SK-N-SH (cell line): Measurements from ENCODE around the gene GNAT3. TPM values are rescaled to one million over a fixed set of nuclear protein-coding genes. Genes with fewer than 3 reads are reported as not detected.

Experiments used
- CTCF ChIA-PET: fragments of 300-600, 350-600 bp; formaldehyde crosslinking; extraction: SDS; loops from one replicate; lab custom pipeline; 2021; lab: Yijun Ruan, JAX
- POLR2A ChIA-PET: fragments of 350-600 bp; sonication (Branson Sonifier 250); formaldehyde crosslinking; extraction: SDS; loops from one replicate; lab custom pipeline; 2020; ENCODE audit warnings: antibody characterized with exemption, inconsistent platforms; lab: Yijun Ruan, JAX
- DNase-seq: peaks from one replicate; pipeline ENCODE4 v3.0.0; 2012
- H2AFZ ChIP-seq: fragments of 200-600 bp; sonication (generic); 2 replicates; pipeline ENCODE4 v1.8.1; 2016; ENCODE audit warnings: antibody characterized with exemption, mild to moderate bottlenecking, low read depth
- H3F3A ChIP-seq: fragments of 200-600 bp; sonication (generic); replicated peaks from 2 replicates; pipeline ENCODE3; 2016; ENCODE audit warnings: antibody characterized with exemption, mild to moderate bottlenecking; ENCODE audit not compliant: insufficient read depth
- H3K27ac ChIP-seq, 2 experiments: fragments of 200-500 bp in 1 of 2; fragments of 200-600 bp in 1 of 2; sonication (Bioruptor generic) in 1 of 2; sonication (generic), shearing (Covaris generic) in 1 of 2; 2 replicates each; pipeline versions ENCODE4 v1.5.1 to v1.6.1; 2014 to 2016; ENCODE audit warnings: low read depth in 2 of 2, inconsistent platforms in 1 of 2, low read length in 1 of 2, mild to moderate bottlenecking in 1 of 2, mixed read lengths in 1 of 2
- H3K27me3 ChIP-seq: fragments of 200-600 bp; sonication (generic), shearing (Covaris generic); 2 replicates; pipeline ENCODE4 v1.6.1; 2016; ENCODE audit warnings: mixed run types; ENCODE audit not compliant: insufficient read depth
- H3K36me3 ChIP-seq, 2 experiments: fragments of 200-500 bp in 1 of 2; fragments of 200-600 bp in 1 of 2; sonication (Bioruptor generic) in 1 of 2; sonication (generic) in 1 of 2; replicated peaks in 1 of 2; 2 replicates each; pipeline versions ENCODE3 to v1.5.1; 2014 to 2016; ENCODE audit warnings: low read length in 1 of 2, mild to moderate bottlenecking in 1 of 2; ENCODE audit not compliant: insufficient read depth in 2 of 2, control insufficient read depth in 1 of 2
- H3K4me1 ChIP-seq, 2 experiments: fragments of 200-500 bp in 1 of 2; fragments of 200-600 bp in 1 of 2; sonication (Bioruptor generic) in 1 of 2; sonication (generic), shearing (Covaris generic) in 1 of 2; 2 replicates each; pipeline versions ENCODE4 v1.5.1 to v1.6.1; 2014 to 2016; ENCODE audit warnings: low read depth in 1 of 2, low read length in 1 of 2, mixed run types in 1 of 2; ENCODE audit not compliant: insufficient read depth in 2 of 2, control insufficient read depth in 1 of 2
- H3K4me2 ChIP-seq: fragments of 200-600 bp; sonication (generic), shearing (Covaris generic); 2 replicates; pipeline ENCODE4 v1.6.1; 2017; ENCODE audit warnings: mixed run types
- H3K4me3 ChIP-seq, 2 experiments: fragments of 200-500 bp in 1 of 2; fragments of 200-600 bp in 1 of 2; sonication (Bioruptor generic) in 1 of 2; sonication (generic), shearing (Covaris generic) in 1 of 2; 2 replicates each; pipeline versions ENCODE4 v1.5.1 to v1.8.1; 2014 to 2016; ENCODE audit warnings: low read depth in 2 of 2, inconsistent platforms in 1 of 2, low read length in 1 of 2, mild to moderate bottlenecking in 1 of 2, mixed read lengths in 1 of 2, moderate library complexity in 1 of 2
- H3K79me2 ChIP-seq: fragments of 200-600 bp; sonication (generic); 2 replicates; pipeline ENCODE4 v1.8.1; 2017; ENCODE audit warnings: mild to moderate bottlenecking; ENCODE audit not compliant: insufficient read depth
- H3K9ac ChIP-seq: fragments of 200-600 bp; sonication (generic); 2 replicates; pipeline ENCODE4 v1.6.1; 2017; ENCODE audit warnings: mixed run types
- H3K9me2 ChIP-seq: fragments of 200-600 bp; sonication (generic); 2 replicates; pipeline ENCODE4 v1.6.1; 2017; ENCODE audit warnings: mixed run types
- H3K9me3 ChIP-seq: fragments of 200-600 bp; sonication (generic); 2 replicates; pipeline ENCODE4 v1.6.1; 2017; ENCODE audit warnings: mixed run types, mild to moderate bottlenecking, moderate library complexity
- H4K20me1 ChIP-seq: fragments of 200-600 bp; sonication (generic); 2 replicates; pipeline ENCODE4 v1.6.1; 2017; ENCODE audit warnings: mild to moderate bottlenecking, mixed run types; ENCODE audit not compliant: insufficient read depth
- CHD2 ChIP-seq: fragments of 150-350 bp; IDR thresholded peaks from 2 replicates; pipeline ENCODE4 v1.6.1; 2018; ENCODE audit warnings: low read length; ENCODE audit not compliant: partially characterized antibody
- CTCF ChIP-seq: fragments of 200-600 bp; sonication (generic); IDR thresholded peaks from 2 replicates; pipeline ENCODE4 v1.6.1; 2017; ENCODE audit warnings: antibody characterized with exemption, mild to moderate bottlenecking, moderate library complexity
- EZH2phosphoT487 ChIP-seq: fragments of 200-600 bp; sonication (generic); IDR thresholded peaks from 2 replicates; pipeline ENCODE4 v1.6.1; 2017; ENCODE audit warnings: low read depth, mixed run types, mild to moderate bottlenecking, antibody characterized with exemption, moderate library complexity, borderline replicate concordance
- FOSL2 ChIP-seq: IDR thresholded peaks from 2 replicates; pipeline ENCODE4 v1.4.0; 2012; ENCODE audit warnings: low read depth, mild to moderate bottlenecking, moderate library complexity, borderline replicate concordance
- FOXJ3 ChIP-seq: sonication (generic); formaldehyde crosslinking; IDR thresholded peaks from 2 replicates; pipeline ENCODE4 v1.5.1; 2020; ENCODE audit warnings: mild to moderate bottlenecking, missing genetic modification reagents
- FOXM1 ChIP-seq: IDR thresholded peaks from 2 replicates; pipeline ENCODE4 v1.4.0; 2012; ENCODE audit warnings: low read depth, mild to moderate bottlenecking
- GABPA ChIP-seq: IDR thresholded peaks from 2 replicates; pipeline ENCODE4 v1.4.0; 2012; ENCODE audit warnings: low read depth, mild to moderate bottlenecking
- JUND ChIP-seq: IDR thresholded peaks from 2 replicates; pipeline ENCODE4 v1.4.0; 2012
- NFIC ChIP-seq: IDR thresholded peaks from 2 replicates; pipeline ENCODE4 v1.4.0; 2012; ENCODE audit warnings: borderline replicate concordance
- PBX3 ChIP-seq: IDR thresholded peaks from 2 replicates; pipeline ENCODE4; 2012
- POLR2AphosphoS5 ChIP-seq: IDR thresholded peaks from 2 replicates; pipeline ENCODE4 v1.6.1; 2012; ENCODE audit warnings: low read depth, low read length
- RAD21 ChIP-seq: IDR thresholded peaks from 2 replicates; pipeline ENCODE4 v1.6.1; 2012; ENCODE audit warnings: mild to moderate bottlenecking, low read length
- RXRA ChIP-seq: IDR thresholded peaks from 2 replicates; pipeline ENCODE4 v1.4.0; 2012; ENCODE audit warnings: low read depth, mild to moderate bottlenecking, borderline replicate concordance
- SMC3 ChIP-seq: IDR thresholded peaks from 2 replicates; pipeline ENCODE4 v1.6.1; 2012; ENCODE audit warnings: low read depth, low read length, improper control_type of control experiment
- TCF12 ChIP-seq: IDR thresholded peaks from 2 replicates; pipeline ENCODE4 v1.4.0; 2012
- TEAD4 ChIP-seq: IDR thresholded peaks from 2 replicates; pipeline ENCODE4 v1.4.0; 2012; ENCODE audit warnings: mild to moderate bottlenecking, borderline replicate concordance; ENCODE audit not compliant: insufficient read depth
- USF2 ChIP-seq: fragments of 150-350 bp; IDR thresholded peaks from 2 replicates; pipeline ENCODE4 v1.6.1; 2017; ENCODE audit warnings: antibody characterized with exemption, low read length, low read depth, borderline replicate concordance
- YY1 ChIP-seq: IDR thresholded peaks from 2 replicates; pipeline ENCODE4 v1.4.0; 2012; ENCODE audit warnings: low read depth, mild to moderate bottlenecking
- WGBS: methylation state at CpG from one replicate; pipeline ENCODE4 v1.1.6; 2017; ENCODE audit warnings: low lambda C conversion rate; 5-methylcytosine and 5-hydroxymethylcytosine counted together
- polyA plus RNA-seq, 3 experiments: library from polyadenylated mRNA; depleted of rRNA; stranded (reverse); fragments of >200 nt; gene quantifications; 2 replicates each; pipeline ENCODE4 v1.2.3, GENCODE V29; 2012
- TF ChIP-seq, protein P1 (sequence below): IDR thresholded peaks from 2 replicates; pipeline ENCODE4 v1.4.0; 2012; ENCODE audit warnings: low read depth, borderline replicate concordance
- TF ChIP-seq, protein P2 (sequence below): IDR thresholded peaks from 2 replicates; pipeline ENCODE4 v1.4.0; 2012; ENCODE audit warnings: low read depth

Gene GNAT3
- polyA plus RNA-seq, 1 of the 3 experiments (the other 2 are of a cell fraction), result not detected

GRCh38 chr7:80475383-80475782 is 36.5 kb downstream of the GNAT3 start:
- H2AFZ ChIP-seq, result no peak overlapping the region
- peaks cover 0 to 4% of the 10 kb centered on the region in 2 experiments; a peak in 2 of 4 replicates for H3K4me1 ChIP-seq
- TF ChIP-seq EZH2phosphoT487, result no peak
- TF ChIP-seq CTCF, result no peak
- TF ChIP-seq RAD21, result no peak
- no peak for TF ChIP-seq POLR2AphosphoS5
- no peak for TF ChIP-seq JUND
- TF ChIP-seq SMC3, result no peak
- no peak for TF ChIP-seq FOSL2
- no peak for TF ChIP-seq FOXJ3
- no peak for TF ChIP-seq YY1
- TF ChIP-seq FOXM1, result no peak
- no peak for TF ChIP-seq GABPA
- no peak for TF ChIP-seq TCF12
- TF ChIP-seq PBX3, result no peak
- no peak for TF ChIP-seq CHD2
- TF ChIP-seq, protein P1, sequence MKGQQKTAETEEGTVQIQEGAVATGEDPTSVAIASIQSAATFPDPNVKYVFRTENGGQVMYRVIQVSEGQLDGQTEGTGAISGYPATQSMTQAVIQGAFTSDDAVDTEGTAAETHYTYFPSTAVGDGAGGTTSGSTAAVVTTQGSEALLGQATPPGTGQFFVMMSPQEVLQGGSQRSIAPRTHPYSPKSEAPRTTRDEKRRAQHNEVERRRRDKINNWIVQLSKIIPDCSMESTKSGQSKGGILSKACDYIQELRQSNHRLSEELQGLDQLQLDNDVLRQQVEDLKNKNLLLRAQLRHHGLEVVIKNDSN, result no peak
- TF ChIP-seq NFIC, result no peak
- no peak for TF ChIP-seq RXRA
- no peak for TF ChIP-seq USF2
- no peak for TF ChIP-seq TEAD4
- TF ChIP-seq, protein P2, sequence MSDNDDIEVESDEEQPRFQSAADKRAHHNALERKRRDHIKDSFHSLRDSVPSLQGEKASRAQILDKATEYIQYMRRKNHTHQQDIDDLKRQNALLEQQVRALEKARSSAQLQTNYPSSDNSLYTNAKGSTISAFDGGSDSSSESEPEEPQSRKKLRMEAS, result no peak
- CTCF ChIA-PET, result interaction anchor here (0.6 to 1.3 kb wide), 5 partner anchors 35 to 1177 kb away, joined by 3 read pairs; no protein-coding TSS in a partner anchor
- 89% methylated on average over 3 of the region's 3 CpGs for WGBS
- H3K27me3 ChIP-seq, result no peaks in the 10 kb centered on the region
- H3K27ac ChIP-seq, result no peak overlapping the region
- no peaks in the 10 kb centered on the region for H3K9me2 ChIP-seq
- H3K79me2 ChIP-seq, result no peaks in the 10 kb centered on the region
- H3K4me2 ChIP-seq, result no peak overlapping the region
- no peaks in the 10 kb centered on the region for H3K9me3 ChIP-seq
- DNase-seq, result no peak
- H4K20me1 ChIP-seq, result no peaks in the 10 kb centered on the region
- H3K9ac ChIP-seq, result no peak overlapping the region
- H3F3A ChIP-seq, result no peaks in the 10 kb centered on the region
- H3K4me3 ChIP-seq, result no peak overlapping the region
- POLR2A ChIA-PET, result no interaction called here
- no peaks in the 10 kb centered on the region for H3K36me3 ChIP-seq
